HG02943 (cell line): ENCODE results near the gene SURF4.

Experiments
- ATAC-seq: cut with Tn5 transposase; IDR thresholded peaks from one replicate; pipeline ENCODE4 v1.9.1; 2021; ENCODE audit warnings: mild to moderate bottlenecking, low read depth, moderate library complexity; ENCODE audit not compliant: unreplicated experiment

Gene SURF4

GRCh38 chr9:133315997-133316396 is 59.9 kb downstream of the SURF4 start:
- ATAC-seq: no peak
